Stromal cell of bone marrow (primary cell): Measurements from ENCODE around the gene JAZF1.
"Not testable (repeated sequence)": the region's sequence is repeated elsewhere in the genome, so short reads cannot be mapped to it uniquely, and the experiment has no call there.

ENCODE experiments used
- DNase-seq: peaks from one replicate; pipeline ENCODE4 v3.0.0-alpha.2; 2012; ENCODE audit warnings: low read depth

JAZF1 gene

GRCh38 chr7:27912751-27913150, 267.8 kb downstream of the JAZF1 start:
- no peak for DNase-seq

GRCh38 chr7:27911920-27912319, 268.7 kb downstream of the JAZF1 start:
- DNase-seq, result no peak

GRCh38 chr7:27910326-27910725, 270.3 kb downstream of the JAZF1 start:
- DNase-seq, result no peak

- DNase-seq, result no peak
These were observed 271.9 kb downstream of the JAZF1 start for GRCh38 chr7:27908534-27909165.

GRCh38 chr7:27906385-27907091, 274.1 kb downstream of the JAZF1 start:
- no peak for DNase-seq

GRCh38 chr7:27905951-27906350, 274.6 kb downstream of the JAZF1 start:
- no peak for DNase-seq

GRCh38 chr7:27901028-27901760, 279.4 kb downstream of the JAZF1 start:
- DNase-seq, result peak; percentile 70

- no peak for DNase-seq
These were observed 280.6 kb downstream of the JAZF1 start for GRCh38 chr7:27900006-27900405.

GRCh38 chr7:27899601-27900000, 281.0 kb downstream of the JAZF1 start:
- DNase-seq, result no peak

- no peak for DNase-seq
These were observed 283.2 kb downstream of the JAZF1 start for GRCh38 chr7:27897441-27897847.

GRCh38 chr7:27897001-27897400, 283.6 kb downstream of the JAZF1 start:
- no peak for DNase-seq

- DNase-seq, result no peak
These were observed 285.0 kb downstream of the JAZF1 start for GRCh38 chr7:27895551-27895950.

- no peak for DNase-seq
These were observed 290.3 kb downstream of the JAZF1 start for GRCh38 chr7:27890205-27890849.

- DNase-seq, result no peak
These were observed 290.8 kb downstream of the JAZF1 start for GRCh38 chr7:27889800-27890199.

GRCh38 chr7:27888736-27889135, 291.9 kb downstream of the JAZF1 start:
- DNase-seq, result no peak

GRCh38 chr7:27886710-27887109, 293.9 kb downstream of the JAZF1 start:
- DNase-seq, result not testable (repeated sequence)

- DNase-seq, result no peak
These were observed 294.9 kb downstream of the JAZF1 start for GRCh38 chr7:27885652-27886051.

GRCh38 chr7:27883696-27884095, 296.9 kb downstream of the JAZF1 start:
- no peak for DNase-seq

- no peak for DNase-seq
These were observed 303.8 kb downstream of the JAZF1 start for GRCh38 chr7:27876756-27877155.

- DNase-seq, result no peak
These were observed 304.8 kb downstream of the JAZF1 start for GRCh38 chr7:27875832-27876231.

- DNase-seq, result no peak
These were observed 305.5 kb downstream of the JAZF1 start for GRCh38 chr7:27875061-27875460.
